DND-41 (cell line): ENCODE results near the gene ATP8A2.

Experiments used
- CTCF ChIP-seq: IDR thresholded peaks from 2 replicates; pipeline ENCODE4 v1.5.1; 2012; ENCODE audit warnings: borderline replicate concordance, low read length, moderate library complexity, mild to moderate bottlenecking; ENCODE audit not compliant: poor library complexity, severe bottlenecking; ENCODE audit errors: extremely low read depth
- EZH2 ChIP-seq: IDR thresholded peaks from 3 replicates; pipeline ENCODE4 v1.6.1; 2012; ENCODE audit warnings: borderline replicate concordance, low read depth, mild to moderate bottlenecking, moderate library complexity, low read length, inconsistent platforms; ENCODE audit not compliant: severe bottlenecking

DNA sequence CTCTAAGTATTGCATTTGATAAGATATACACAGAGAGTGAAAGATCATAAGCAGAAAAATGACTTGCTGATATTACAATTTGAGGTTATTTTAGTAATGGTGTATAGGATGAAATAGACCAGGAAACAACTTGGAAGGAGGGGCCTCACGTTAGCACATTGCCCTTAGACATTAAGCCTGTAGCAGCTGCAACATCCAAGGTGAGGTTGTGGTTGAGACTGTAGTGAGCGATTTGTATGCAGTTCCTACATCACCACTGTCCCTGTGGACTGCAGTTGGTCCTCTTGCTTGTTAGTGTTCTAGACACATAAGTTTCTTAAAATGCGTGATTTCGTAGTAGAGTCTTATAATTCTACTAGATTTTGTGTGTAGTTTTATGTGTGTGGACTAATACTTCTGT is 311.3 kb downstream of the ATP8A2 start:
- TF ChIP-seq CTCF: no peak
- no peak for TF ChIP-seq EZH2
